Gastroesophageal sphincter (tissue), 4 donors: ENCODE results near the gene SPON1. TPM values are rescaled to one million over a fixed set of nuclear protein-coding genes. Genes with fewer than 3 reads are reported as not detected.

Source experiments
- ATAC-seq: fragments of 150-250 bp; one replicate; pipeline ENCODE4 v1.9.1; 2016; ENCODE audit warnings: mild to moderate bottlenecking, moderate library complexity
- H3K27ac ChIP-seq, 4 donors: fragments of 200-600 bp; sonication (generic) in 3 of 4; 1 replicate in 3 of 4; 2 replicates in 1 of 4; pipeline ENCODE4 v1.5.1; 2016 to 2019
- H3K27me3 ChIP-seq: fragments of 200-600 bp; sonication (generic); one replicate; pipeline ENCODE4 v1.5.1; 2019
- H3K36me3 ChIP-seq, 2 donors: fragments of 200-600 bp; sonication (generic); one replicate each; pipeline ENCODE4 v1.5.1; 2019; ENCODE audit warnings: control low read depth in 1 of 2
- H3K4me1 ChIP-seq, 3 donors: fragments of 200-600 bp; sonication (generic); 1 replicate in 2 of 3; 2 replicates in 1 of 3; pipeline ENCODE4 v1.5.1; 2016 to 2019; ENCODE audit warnings: control low read depth in 2 of 3
- H3K4me3 ChIP-seq, 2 donors: fragments of 200-600 bp; sonication (generic); one replicate each; pipeline ENCODE4 v1.5.1; 2019; ENCODE audit warnings: mild to moderate bottlenecking in 1 of 2, moderate library complexity in 1 of 2
- H3K9me3 ChIP-seq, 3 donors: fragments of 200-600 bp; sonication (generic); one replicate each; pipeline ENCODE4 v1.5.1; 2017 to 2019; ENCODE audit warnings: control low read depth in 2 of 3
- CTCF ChIP-seq, 4 experiments: fragments of 200-600 bp in 2 of 4; fragments of 450-650 bp in 2 of 4; sonication (generic) in 1 of 4; IDR thresholded peaks; one replicate each; pipeline ENCODE4 v1.5.1; 2017 to 2019; ENCODE audit warnings: antibody characterized with exemption in 4 of 4, mild to moderate bottlenecking in 2 of 4, moderate library complexity in 2 of 4
- EP300 ChIP-seq: sonication (generic); formaldehyde crosslinking; IDR thresholded peaks from one replicate; pipeline ENCODE4 v1.6.1; 2017; ENCODE audit warnings: antibody characterized with exemption, mild to moderate bottlenecking
- POLR2A ChIP-seq, 2 donors: fragments of 450-650 bp; IDR thresholded peaks; one replicate each; pipeline ENCODE4 v1.6.1; 2017; ENCODE audit warnings: antibody characterized with exemption in 2 of 2, mild to moderate bottlenecking in 2 of 2, moderate library complexity in 1 of 2
- POLR2AphosphoS5 ChIP-seq: sonication (generic); formaldehyde crosslinking; IDR thresholded peaks from one replicate; pipeline ENCODE4 v1.6.1; 2017; ENCODE audit warnings: antibody characterized with exemption
- WGBS, 2 donors: methylation state at CpG; one replicate each; pipeline ENCODE4 v1.1.5; 2018; ENCODE audit warnings: low coverage in 1 of 2; 5-methylcytosine and 5-hydroxymethylcytosine counted together
- total RNA-seq, 4 donors: library from RNA; depleted of rRNA; stranded (reverse); fragments of >200 nt; gene quantifications; one replicate each; pipeline ENCODE4 v1.1.0, GENCODE V29; 2016

The SPON1 gene
- total RNA-seq, 4 donors from 2014 or later, result 11.0 to 121 (median 64.6) TPM

GRCh38 chr11:14309425-14310192 lies 347.1 kb downstream of the SPON1 start:
- WGBS, 2 donors, result 85 to 91% methylated on average over 4 of the region's 4 CpGs
- Histone ChIP-seq H3K27ac (no peak overlapping the region), H3K36me3 (no peaks in the 10 kb centered on the region), H3K9me3 (no peaks in the 10 kb centered on the region), H3K4me3 (no peak overlapping the region), H3K27me3 (no peaks in the 10 kb centered on the region), H3K4me1 (peaks cover 4 to 66% (median 13%) of the 10 kb centered on the region in 3 donors)
- TF ChIP-seq POLR2A (IDR thresholded peaks at IDR 0.05), result no peak
- no peak for TF ChIP-seq EP300
- no peak for TF ChIP-seq CTCF (IDR thresholded peaks at IDR 0.05)
- no peak for TF ChIP-seq POLR2AphosphoS5
- ATAC-seq, result no peak

- Histone ChIP-seq H3K4me1 (peaks cover 4 to 66% (median 14%) of the 10 kb centered on the region in 3 donors), H3K9me3 (no peaks in the 10 kb centered on the region), H3K27me3 (no peaks in the 10 kb centered on the region), H3K27ac (no peak overlapping the region), H3K4me3 (no peak overlapping the region), H3K36me3 (no peaks in the 10 kb centered on the region)
- ATAC-seq, result no peak
- no peak for TF ChIP-seq CTCF (IDR thresholded peaks at IDR 0.05)
- no peak for TF ChIP-seq POLR2A (IDR thresholded peaks at IDR 0.05)
- TF ChIP-seq EP300, result no peak
- no peak for TF ChIP-seq POLR2AphosphoS5
- WGBS, 2 donors, result 70% methylated on average over 1 of the region's 1 CpG; no CpG with 5 or more reads in 1 of the 2 donors
Observed at GRCh38 chr11:14310679-14311078, 348.2 kb downstream of the SPON1 start.

- Histone ChIP-seq H3K27me3 (no peaks in the 10 kb centered on the region), H3K4me1 (peaks cover 4 to 61% (median 14%) of the 10 kb centered on the region in 3 donors), H3K9me3 (no peaks in the 10 kb centered on the region), H3K36me3 (no peaks in the 10 kb centered on the region), H3K27ac (peak overlapping the region in 3 of 4 donors; percentile 38 to 50 (median 41)), H3K4me3 (no peak overlapping the region)
- TF ChIP-seq POLR2AphosphoS5 (no peak), CTCF (IDR thresholded peaks at IDR 0.05) (no peak), EP300 (no peak), POLR2A (IDR thresholded peaks at IDR 0.05) (no peak)
- ATAC-seq, result no peak
- WGBS, 2 donors, result 33 to 49% methylated on average over 3 of the region's 4 CpGs
Observed at GRCh38 chr11:14312736-14313438, 350.4 kb downstream of the SPON1 start.

- Histone ChIP-seq H3K36me3 (no peaks in the 10 kb centered on the region), H3K9me3 (no peaks in the 10 kb centered on the region), H3K27me3 (no peaks in the 10 kb centered on the region), H3K4me1 (peaks cover 4 to 60% (median 14%) of the 10 kb centered on the region in 3 donors), H3K4me3 (no peak overlapping the region), H3K27ac (no peak overlapping the region)
- TF ChIP-seq CTCF (IDR thresholded peaks at IDR 0.05), result no peak
- TF ChIP-seq POLR2A (IDR thresholded peaks at IDR 0.05), result no peak
- TF ChIP-seq POLR2AphosphoS5, result no peak
- no peak for TF ChIP-seq EP300
- no peak for ATAC-seq
- 83 to 87% methylated on average over 2 of the region's 2 CpGs for WGBS, 2 donors
Observed at GRCh38 chr11:14314127-14314526, 351.6 kb downstream of the SPON1 start.
